GM21737 (cell line): ENCODE data around the gene PPP2R1B.

Source experiments
- ATAC-seq: cut with Tn5 transposase; IDR thresholded peaks from one replicate; pipeline ENCODE4 v1.9.1; 2021; ENCODE audit warnings: mild to moderate bottlenecking, moderate library complexity; ENCODE audit not compliant: unreplicated experiment

The PPP2R1B gene

DNA sequence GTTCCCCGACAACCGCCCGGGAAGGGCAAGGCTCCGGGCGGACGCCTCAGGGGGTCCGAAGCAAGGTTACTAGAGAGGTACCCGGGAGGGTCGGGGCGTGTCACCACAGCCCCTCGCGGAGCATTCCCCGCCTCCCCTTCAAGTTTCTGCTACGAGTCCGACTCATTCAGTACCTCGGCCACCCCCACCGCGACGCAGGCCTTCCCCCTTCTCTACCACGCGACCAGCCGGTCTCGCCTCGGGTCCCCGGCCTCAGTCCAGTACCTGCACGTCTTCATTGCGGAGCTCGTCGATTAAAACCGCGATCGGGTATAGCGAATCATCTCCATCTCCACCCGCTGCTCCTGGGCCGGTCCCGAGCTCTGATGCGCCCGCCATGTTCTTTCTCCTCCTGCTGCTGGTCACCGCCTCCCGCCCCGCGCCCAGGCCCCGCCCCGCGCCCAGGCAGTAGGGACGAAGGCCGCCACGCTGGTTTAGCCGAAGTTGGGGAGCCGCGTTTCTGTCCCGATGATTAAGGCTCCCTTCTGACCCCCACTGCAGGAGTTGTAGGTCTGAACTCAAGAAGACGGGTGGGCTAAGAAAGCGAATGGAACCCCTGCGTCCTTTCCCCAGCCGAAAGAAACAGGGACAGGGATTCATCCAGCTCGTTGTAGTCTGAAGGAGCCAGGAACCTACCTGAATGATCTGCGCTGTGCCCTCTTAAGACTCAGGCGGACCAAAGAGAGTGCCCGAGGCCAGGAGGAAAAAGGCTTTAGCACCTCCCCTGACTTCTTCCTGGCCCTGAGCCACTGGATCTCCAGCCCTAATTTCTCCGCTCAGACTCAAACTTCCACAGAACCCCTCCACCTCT, at the start of gene PPP2R1B:
Gene PPP2R1B, minus strand, starts transcription at position 406 of the 850 bp plus-strand sequence. Its CDS starts 28 bp downstream, at position 378.
- ATAC-seq, result peak; percentile 83

DNA sequence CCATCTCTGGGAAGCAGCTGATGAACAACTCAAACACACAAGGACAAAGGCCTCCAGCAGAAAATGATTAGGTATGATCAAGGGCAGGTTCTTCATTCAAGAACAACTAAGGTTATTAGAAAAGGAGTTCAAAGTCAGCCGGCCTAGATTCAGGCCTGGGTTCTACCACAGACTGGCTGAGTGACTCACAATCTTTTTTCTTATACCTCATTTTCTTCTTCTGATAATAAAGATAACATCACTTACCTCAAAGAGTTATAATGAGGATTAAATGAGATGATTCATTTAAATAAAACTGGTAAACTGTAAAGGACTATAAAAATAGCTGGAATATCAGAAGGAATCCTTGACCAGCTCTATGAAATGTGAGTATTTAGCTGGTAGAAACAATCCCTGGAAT, 49.3 kb upstream of the PPP2R1B start:
- ATAC-seq, result no peak

DNA sequence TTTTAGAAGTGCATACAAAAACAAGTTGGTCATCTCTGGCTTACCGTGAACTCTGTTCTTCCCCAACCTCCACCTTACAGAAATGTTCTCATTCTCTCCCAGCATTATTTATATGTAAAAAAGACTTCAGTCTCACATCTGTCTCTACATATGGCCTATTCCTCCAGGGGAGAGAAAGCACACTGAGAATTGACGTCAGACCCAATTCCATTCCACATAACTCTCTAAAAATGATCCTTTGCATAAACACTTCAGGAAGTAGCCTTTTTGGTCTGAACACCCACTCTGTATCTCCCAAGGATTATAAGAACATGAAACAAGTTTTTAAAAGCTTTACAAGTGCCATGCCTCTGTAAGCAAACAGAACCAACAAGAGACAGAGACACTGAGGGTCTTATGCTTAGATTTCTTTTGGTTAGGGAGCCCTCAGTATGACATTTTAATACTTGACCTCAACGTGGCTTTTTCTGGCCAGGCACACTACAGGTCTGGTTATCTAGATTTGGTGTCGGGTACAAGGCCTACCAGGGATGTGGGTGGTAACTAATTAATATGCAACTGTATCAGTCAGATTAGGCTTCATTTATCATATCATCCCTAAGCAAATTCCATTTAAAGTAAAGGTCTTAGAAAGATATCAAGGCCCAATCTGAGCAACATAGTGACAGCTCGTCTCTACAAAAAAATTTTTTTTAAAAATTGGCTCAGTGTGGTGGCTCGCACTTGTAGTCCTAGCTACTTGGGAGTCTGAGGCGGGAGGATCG, 48.5 kb upstream of the PPP2R1B start:
- ATAC-seq, result no peak

DNA sequence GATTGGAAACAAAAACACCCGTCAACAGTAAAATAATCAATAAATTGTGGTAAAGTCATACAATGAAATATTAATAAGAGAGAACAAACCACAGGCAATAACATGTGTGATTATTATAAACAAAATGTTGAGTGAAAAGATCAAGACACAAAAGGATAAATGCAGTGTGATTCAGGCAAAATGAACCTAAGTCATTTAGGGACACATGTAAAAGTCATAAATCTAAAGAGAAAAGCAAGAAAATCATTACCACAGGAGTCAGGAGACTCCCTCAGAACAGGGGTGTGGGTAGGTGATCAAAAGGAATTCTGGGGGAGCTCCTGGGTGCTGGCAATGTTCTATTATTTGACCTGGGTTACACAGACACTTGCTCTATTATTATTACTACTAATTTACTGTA, 47.9 kb upstream of the PPP2R1B start:
- ATAC-seq, result no peak

DNA sequence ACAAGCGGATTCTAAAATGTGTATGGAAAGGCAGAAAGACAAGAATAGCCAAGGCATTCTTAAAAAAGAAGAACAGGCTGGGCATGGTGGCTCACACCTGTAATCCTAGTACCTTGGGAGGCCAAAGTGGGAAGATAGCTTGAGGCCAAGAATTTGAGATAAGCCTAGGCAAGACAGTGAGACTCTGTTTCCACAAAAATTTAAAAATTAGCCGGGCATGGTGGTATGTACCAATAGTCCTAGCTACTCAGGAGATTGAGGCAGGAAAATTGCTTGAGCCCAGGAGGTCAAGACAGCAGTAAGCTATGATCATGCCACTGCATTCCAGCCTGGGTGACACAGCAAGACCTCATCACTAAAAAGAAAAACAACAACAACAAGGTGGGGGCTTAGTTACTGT, 46.0 kb upstream of the PPP2R1B start:
- no peak for ATAC-seq

DNA sequence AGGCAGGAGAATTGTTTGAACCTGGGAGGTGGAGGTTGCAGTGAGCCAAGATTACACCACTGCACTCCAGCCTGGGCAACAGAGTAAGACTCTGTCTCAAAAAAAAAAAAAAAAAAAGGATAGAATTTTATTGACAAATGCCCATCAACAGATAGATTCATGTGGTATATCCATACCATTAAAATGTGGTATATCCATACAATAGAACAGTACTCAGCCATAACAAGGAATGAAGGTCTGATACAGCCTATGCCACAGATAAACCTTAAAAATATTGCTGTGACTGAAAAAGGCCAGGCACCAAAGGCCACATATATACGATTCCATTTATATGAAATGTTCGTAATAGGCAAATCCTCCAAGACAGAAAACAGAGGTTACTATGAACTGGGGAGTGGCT, 45.3 kb upstream of the PPP2R1B start:
- ATAC-seq, result no peak

DNA sequence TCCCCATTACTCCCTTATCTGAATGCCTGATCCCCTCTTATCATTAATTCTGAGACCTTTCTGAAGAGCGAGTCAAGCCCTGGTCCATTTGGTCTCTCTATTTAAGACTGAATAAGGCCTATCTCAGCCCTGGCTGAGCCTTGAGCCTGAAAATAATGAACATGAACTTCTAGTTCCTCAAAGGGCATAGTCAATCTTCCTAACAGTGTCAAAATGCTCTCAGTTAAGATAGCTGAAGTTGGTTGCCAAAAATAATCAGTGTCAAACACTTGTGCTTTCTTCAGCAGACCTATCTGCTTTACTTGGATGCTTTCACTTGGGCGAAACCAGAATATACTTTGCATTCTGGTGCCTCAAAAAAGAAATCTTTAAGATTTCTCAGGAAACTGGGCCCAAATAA, 42.6 kb upstream of the PPP2R1B start:
- ATAC-seq, result no peak

DNA sequence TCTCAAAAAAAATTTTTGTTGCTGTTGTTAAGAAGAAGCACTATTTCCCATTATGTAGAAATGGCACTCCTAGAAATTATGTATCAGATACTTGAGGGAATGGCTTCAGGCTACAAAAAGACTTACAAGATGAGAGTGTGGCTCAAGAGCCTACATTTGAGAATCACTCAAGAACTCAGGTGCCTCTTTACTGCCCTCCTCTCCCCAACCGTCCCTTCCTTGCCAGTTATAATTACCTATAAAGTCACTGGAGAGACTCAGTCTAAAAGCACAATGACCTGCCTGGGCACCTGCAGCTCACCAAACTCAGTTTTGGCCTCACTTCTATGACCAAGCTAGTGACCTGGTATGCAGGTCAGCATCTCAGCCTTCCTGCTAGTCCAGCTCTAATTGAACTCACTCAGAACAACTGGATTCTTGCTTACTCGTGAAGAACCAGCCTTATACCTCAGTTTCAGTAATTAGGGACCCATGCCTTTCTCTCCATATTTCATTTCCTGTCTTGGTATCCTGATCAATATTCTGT, 41.9 kb upstream of the PPP2R1B start:
- ATAC-seq, result no peak

DNA sequence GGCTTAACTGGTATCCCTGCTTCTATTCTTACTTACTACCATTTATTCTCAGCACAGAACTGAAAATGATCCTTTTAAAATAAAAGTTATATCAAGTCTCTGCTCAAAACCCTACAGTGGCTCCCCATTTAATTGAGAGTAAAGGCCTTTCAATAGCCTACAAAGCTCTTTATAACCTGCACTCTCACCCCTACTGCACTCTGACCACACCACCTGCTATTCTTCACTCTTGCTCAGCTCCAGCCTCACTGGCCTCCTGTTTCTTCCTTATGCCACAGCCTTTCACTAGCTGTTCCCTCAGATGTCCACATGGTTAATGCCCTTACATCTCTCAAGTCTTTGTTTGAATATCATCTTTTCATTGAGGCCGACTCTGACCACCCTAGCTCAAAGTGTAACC, 40.9 kb upstream of the PPP2R1B start:
- no peak for ATAC-seq

DNA sequence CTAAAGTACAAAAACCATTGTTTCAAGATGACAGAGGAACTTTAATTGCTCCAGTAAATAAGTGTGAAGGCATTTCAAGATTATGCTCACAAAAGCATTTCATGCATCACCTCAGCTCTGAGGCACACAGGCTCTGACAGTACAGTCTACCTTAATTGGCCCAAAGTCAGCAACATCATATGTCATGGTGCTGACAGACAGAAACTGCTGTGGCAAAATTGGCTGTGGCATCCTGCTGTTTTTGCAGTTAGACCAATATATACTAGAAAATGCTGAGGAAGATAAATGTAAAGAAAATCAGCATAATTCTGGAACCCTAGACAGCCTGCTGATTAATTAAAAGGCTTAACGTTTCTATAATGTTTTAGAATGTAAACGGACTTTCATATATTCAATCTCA, 34.9 kb upstream of the PPP2R1B start:
- no peak for ATAC-seq

DNA sequence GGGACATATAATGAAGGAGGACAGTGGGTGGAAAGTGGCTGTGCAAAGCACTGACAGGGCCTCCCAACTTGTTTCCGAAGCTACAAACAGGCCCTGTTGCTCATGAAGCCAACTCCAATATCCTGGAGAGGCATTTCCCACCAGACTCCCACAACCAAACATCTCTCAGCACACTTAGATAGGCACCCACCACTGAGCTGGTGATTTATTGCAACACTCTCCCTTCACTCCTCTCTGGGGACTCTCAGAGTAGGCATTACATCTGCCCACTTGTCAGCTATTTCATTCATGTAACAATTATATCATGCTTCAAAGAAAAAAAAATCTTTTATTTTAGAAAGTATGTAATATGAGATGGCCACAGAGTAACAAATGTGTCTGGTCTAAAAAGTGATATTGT, 32.1 kb upstream of the PPP2R1B start:
- no peak for ATAC-seq

DNA sequence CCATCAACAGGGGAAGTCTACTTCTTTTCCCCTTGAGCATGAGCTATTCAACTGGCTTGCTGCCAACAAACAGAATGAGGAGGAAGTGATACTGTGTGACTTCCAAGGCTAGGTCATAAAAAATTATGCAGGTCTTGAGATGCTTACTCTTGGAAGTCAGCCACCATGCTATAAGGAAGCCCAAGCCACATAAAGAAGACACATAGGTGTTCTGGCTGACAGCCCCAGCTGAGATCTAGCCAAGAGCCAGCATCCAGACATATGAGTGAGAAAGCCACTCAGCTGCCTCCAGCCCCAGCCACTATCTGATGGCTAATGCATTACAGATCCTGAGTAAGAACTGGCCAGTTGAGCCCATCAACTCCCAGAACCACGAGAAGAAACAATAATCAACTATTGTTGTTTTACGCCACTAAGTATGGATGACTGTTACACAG, 31.0 kb upstream of the PPP2R1B start:
- no peak for ATAC-seq

DNA sequence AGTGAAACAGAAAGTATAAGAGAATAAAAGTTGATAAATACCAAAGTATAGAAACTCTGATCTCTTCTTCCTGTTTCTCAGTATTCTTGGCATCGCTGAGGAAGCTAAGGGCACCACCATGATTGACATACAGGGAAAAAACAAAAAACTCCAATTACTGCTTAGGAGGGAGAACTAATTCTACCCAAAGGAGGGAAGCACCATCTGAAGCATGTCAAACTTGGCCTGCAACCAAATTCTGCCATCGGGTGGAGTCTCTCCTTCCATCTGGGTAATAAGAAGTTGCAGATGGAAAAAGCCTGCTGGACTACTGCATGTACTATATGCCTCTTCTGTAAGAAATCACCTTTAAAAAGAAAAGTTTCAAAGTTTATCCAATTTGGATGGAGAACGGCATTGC, 30.5 kb upstream of the PPP2R1B start:
- ATAC-seq, result no peak

DNA sequence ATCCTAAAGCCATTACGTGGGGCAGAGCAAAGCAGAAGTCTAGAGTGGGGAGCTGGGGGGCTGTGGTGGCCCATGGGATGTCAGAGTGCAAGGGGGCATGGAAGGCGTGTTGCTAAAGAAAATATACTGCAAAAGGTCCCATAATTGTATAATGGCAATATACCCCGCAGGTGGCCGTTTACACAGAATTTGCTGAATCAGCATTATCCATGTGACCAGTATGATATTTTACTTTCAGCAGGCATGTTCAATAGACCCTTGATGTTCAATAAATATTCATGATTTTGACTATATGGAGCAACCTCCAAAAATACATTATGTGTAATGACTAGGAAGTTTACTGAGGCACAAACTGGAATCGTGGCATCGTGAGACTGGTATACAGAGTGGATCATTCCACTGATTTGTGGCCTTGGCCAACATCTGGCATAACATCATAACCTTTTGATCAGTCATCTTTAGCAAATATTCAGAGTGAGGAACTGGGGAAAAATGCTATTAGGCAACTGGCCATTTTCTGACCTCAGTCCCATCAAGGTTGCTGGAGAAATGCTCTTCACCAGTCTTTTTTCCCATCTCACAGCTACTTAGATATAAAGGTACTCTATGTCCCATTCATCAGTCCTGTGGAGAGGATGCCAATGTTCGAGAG, 29.3 kb upstream of the PPP2R1B start:
- no peak for ATAC-seq

DNA sequence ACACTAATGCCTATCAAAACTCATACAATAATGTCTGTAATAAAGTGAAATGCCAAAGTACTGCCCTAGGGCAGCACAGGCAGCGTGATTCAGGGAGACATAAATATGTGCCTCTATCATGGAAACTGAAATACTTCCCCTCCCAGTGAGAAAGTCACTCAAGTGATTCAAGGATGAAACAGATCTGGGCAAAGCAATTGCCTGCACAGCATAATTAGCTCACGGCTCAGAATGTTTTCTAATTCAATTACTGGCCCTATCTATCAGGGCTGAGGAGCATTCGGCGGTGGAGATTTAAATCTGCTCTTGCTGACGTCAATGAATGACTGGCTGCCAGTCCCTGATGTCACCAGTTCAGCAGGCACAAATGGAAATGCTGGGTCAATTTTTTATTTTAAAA, 27.7 kb upstream of the PPP2R1B start:
- no peak for ATAC-seq

DNA sequence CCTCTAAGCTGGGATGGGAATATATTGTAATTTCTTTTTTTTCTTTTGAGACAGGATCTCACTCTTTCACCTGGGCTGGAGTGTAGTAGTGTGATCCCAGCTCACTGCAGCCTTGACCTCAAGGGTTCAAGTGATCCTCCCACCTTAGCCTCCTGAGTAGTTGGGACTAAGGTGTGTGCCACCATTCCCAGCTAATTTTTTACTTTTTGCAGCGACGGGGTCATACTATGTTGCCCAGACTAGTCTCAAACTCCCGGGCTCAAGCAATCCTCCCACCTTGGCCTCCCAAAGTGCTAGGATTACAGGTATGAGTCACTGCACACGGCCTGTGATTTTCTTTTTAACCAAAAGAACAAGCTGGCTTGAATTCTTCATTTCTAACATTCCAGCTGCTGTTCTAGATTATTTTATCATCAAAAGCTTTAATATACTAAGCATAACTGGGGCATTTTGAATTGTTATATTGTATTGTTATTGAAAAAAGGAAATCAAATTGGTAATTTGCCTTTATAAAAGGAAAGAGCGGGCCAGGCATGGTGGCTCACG, 26.8 kb upstream of the PPP2R1B start:
- no peak for ATAC-seq

DNA sequence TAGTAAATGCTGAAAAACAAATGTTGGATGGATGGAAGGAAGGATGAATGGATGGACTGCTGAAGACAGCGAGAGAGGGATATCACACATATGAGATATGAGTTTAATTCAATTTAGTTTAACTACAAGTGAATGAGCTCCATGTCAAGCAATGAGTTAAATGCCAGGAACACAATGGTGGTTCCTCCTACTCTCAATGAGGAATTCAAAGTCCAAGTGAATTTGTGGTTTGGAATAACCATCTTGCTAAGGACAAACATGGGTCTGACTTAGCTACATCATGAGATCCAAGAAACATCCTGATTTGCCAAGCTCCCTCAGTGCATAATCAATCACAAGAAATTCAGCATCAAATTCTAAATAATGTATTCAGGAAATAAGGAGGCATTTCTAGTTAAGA, 26.1 kb upstream of the PPP2R1B start:
- no peak for ATAC-seq

DNA sequence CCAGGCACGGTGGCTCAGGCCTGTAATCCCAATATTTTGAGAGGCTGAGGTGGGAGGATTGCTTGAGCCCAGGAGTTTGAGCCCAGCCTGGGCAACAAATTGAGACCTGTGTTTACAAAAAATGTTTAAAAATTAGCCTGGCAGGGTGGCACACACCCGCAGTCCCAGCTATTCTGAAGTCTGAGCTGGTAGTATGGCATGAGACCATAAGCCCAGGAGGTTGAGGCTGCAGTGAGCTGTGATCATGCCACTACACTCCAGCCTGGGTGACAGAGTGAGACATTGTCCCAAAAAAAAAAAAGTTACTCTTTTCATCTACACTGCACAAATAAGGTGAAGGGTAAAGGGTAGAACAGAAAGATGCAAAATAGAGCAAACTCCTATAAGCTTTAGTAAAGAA, 22.3 kb upstream of the PPP2R1B start:
- no peak for ATAC-seq

DNA sequence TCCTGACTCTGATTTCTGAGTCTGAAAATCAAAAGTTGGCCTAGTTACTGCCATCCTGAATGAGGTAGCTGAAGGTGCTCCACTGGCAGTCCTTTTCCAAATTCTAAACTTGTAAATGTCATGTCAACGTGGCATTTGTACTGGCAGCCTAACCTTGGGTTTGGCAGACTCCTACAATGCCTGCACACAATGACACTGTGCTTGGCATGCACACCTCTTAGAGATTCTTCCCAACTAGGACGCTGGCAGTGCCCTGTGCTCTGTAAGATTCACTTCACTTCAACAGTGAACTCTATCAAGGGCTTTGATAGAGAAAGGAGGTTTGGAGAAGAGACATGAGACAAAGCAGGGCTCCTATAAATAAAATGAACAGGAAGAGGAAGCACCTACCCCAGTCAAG, 21.9 kb upstream of the PPP2R1B start:
- ATAC-seq, result no peak

DNA sequence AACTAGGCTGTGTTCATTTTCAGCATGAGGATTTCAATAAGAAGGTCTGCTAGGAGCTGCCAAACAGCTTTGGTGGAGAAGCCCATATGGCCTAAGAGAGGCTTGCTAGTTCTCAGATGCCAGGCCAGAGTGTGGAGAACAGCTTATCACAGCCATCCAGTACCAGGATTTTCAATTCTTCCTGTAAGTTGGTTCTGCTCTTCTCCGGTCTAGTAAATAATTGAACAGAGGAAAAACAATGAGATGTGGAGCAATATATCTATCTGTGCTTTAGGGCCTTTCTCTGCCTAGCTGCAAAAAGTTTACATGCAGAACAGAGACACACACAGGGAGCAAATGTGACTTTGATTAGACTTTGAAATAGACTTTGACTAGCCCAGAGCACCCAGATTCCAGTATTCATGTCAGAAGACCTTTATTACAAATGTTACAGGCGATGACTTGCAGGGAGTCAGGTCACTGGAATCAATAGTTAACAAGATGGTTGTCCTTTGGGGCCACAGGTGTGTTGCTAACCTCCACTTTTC, 19.8 kb upstream of the PPP2R1B start:
- ATAC-seq, result no peak

DNA sequence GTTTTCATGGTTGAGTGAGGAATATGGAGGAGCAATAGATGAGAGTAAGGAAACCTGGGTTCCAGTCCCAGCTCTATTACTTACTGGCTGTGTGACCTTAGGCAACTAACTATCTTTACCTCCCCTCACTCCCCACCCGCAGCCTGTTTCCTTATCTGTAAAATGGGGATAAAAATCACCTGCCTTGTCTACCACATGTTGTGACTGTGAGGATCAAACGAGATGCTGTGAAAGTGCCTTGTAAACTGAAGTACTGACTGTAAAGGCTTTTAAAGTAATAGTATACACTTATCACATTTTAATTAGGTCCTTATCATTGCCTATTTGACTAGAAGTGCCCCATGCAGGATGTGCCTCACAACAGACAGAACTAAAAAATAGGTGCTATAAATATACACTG, 18.9 kb upstream of the PPP2R1B start:
- no peak for ATAC-seq
